Transverse colon (tissue), 4 donors: ENCODE data around the gene NUP62. TPM values are rescaled to one million over a fixed set of nuclear protein-coding genes. Genes with fewer than 3 reads are reported as not detected.

Experiments
- DNase-seq: peaks from one replicate; pipeline ENCODE4 v3.0.0-alpha.2; 2019
- H3K27ac ChIP-seq, 4 donors: fragments of 200-600 bp; sonication (generic); 2 replicates each; pipeline ENCODE4 v1.5.1; 2016 to 2018; ENCODE audit warnings: inconsistent platforms in 4 of 4
- H3K27me3 ChIP-seq: fragments of 200-600 bp; sonication (generic); 2 replicates; pipeline ENCODE4 v1.5.1; 2017; ENCODE audit warnings: inconsistent platforms
- H3K36me3 ChIP-seq, 4 donors: fragments of 200-600 bp; sonication (generic); 2 replicates each; pipeline ENCODE4 v1.5.1; 2017 to 2019; ENCODE audit warnings: inconsistent platforms in 4 of 4
- H3K4me1 ChIP-seq, 4 donors: fragments of 200-600 bp; sonication (generic); 2 replicates each; pipeline ENCODE4 v1.5.1; 2017 to 2020; ENCODE audit warnings: inconsistent platforms in 4 of 4
- H3K4me3 ChIP-seq, 4 donors: fragments of 200-600 bp; sonication (generic); 1 replicate in 1 of 4; 2 replicates in 3 of 4; pipeline versions ENCODE4 v1.5.1 to v1.6.1; 2017 to 2019; ENCODE audit warnings: inconsistent platforms in 4 of 4
- H3K9me3 ChIP-seq, 2 donors: fragments of 200-600 bp; sonication (generic); 2 replicates each; pipeline ENCODE4 v1.5.1; 2017 to 2019; ENCODE audit warnings: inconsistent platforms in 2 of 2
- CTCF ChIP-seq, 5 experiments: fragments of 200-600 bp in 3 of 5; fragments of 450-650 bp in 2 of 5; sonication (generic) in 3 of 5; IDR thresholded peaks; 1 replicate in 2 of 5; 2 replicates in 3 of 5; pipeline ENCODE4 v1.5.1; 2016 to 2017; ENCODE audit warnings: antibody characterized with exemption in 5 of 5, inconsistent platforms in 3 of 5, mild to moderate bottlenecking in 2 of 5, moderate library complexity in 1 of 5
- EP300 ChIP-seq: sonication (generic); formaldehyde crosslinking; IDR thresholded peaks from one replicate; pipeline ENCODE4 v1.6.1; 2017; ENCODE audit warnings: antibody characterized with exemption, low read depth
- POLR2A ChIP-seq: fragments of 450-650 bp; IDR thresholded peaks from one replicate; pipeline ENCODE4 v1.6.1; 2016; ENCODE audit warnings: antibody characterized with exemption, mild to moderate bottlenecking, moderate library complexity
- POLR2AphosphoS5 ChIP-seq, 3 donors: sonication (generic); formaldehyde crosslinking; IDR thresholded peaks; one replicate each; pipeline ENCODE4 v1.6.1; 2016; ENCODE audit warnings: antibody characterized with exemption in 3 of 3
- WGBS, 2 donors: methylation state at CpG; one replicate each; pipeline ENCODE4 v1.1.5; 2018; ENCODE audit warnings: low coverage in 1 of 2; 5-methylcytosine and 5-hydroxymethylcytosine counted together
- in situ Hi-C, 4 donors: fragments of 200-750 bp; cut with MboI; loops; one replicate each; pipeline versions ENCODE4 v1.15.0 to v1.15.1; 2017; ENCODE audit warnings: low sequenced_read_pairs in 3 of 4, low pct_ligation_motif_present in 1 of 4, low pct_unique_long_range_greater_than_20kb in 1 of 4
- intact Hi-C: fragments of 100-400 bp; cut with DNase I; formaldehyde crosslinking; loops from one replicate; pipeline ENCODE4 v1.15.1; 2023; ENCODE audit warnings: low total_unique reads
- total RNA-seq, 4 donors: library from RNA; depleted of rRNA; stranded (reverse); fragments of >200 nt; gene quantifications; one replicate each; pipeline ENCODE4 v1.1.0, GENCODE V29; 2016

The NUP62 gene
- total RNA-seq, 4 donors from 2014 or later: 30.3 to 136 (median 32.6) TPM

GRCh38 chr19:49936549-49936948, 7.2 kb upstream of the NUP62 start:
- peaks cover 2 to 8% (median 5%) of the 10 kb centered on the region in 4 donors for H3K4me1 ChIP-seq
- in situ Hi-C loops: loop anchor here in 3 of 4 donors (5.0 to 10.0 kb wide), 2 partner anchors 46 to 48 kb away; no protein-coding TSS in a partner anchor

GRCh38 chr19:49933643-49934042, 4.3 kb upstream of the NUP62 start:
- Histone ChIP-seq H3K4me3 (no peak overlapping the region), H3K4me1 (peaks cover 2 to 14% (median 8%) of the 10 kb centered on the region in 4 donors), H3K27ac (no peak overlapping the region), H3K36me3 (no peaks in the 10 kb centered on the region), H3K9me3 (no peaks in the 10 kb centered on the region), H3K27me3 (no peaks in the 10 kb centered on the region)
- intact Hi-C loops: loop anchor here (5.0 kb wide), 1 partner anchor 114 kb away; no protein-coding TSS in a partner anchor
- WGBS, 2 donors: 93 to 95% methylated on average over 6 to 8 of the region's 8 CpGs
- no peak for DNase-seq
- in situ Hi-C loops: loop anchor here in 2 of 4 donors (10.0 kb wide), 1 partner anchor 51 kb away; no protein-coding TSS in a partner anchor
- no peak for TF ChIP-seq EP300
- no peak for TF ChIP-seq POLR2AphosphoS5 (IDR thresholded peaks at IDR 0.05)
- no peak for TF ChIP-seq CTCF (IDR thresholded peaks at IDR 0.05)
- TF ChIP-seq POLR2A: no peak

More at GRCh38 chr19:49936549-49936948, 7.2 kb upstream of the NUP62 start:
- 62 to 81% methylated on average over 5 of the region's 5 CpGs for WGBS, 2 donors
- no peaks in the 10 kb centered on the region for H3K36me3 ChIP-seq
- DNase-seq: no peak
- TF ChIP-seq CTCF (IDR thresholded peaks at IDR 0.05) (no peak), POLR2A (no peak), EP300 (no peak), POLR2AphosphoS5 (IDR thresholded peaks at IDR 0.05) (no peak)
- H3K9me3 ChIP-seq: no peaks in the 10 kb centered on the region
- no peak overlapping the region for H3K4me3 ChIP-seq
- H3K27ac ChIP-seq: no peak overlapping the region
- intact Hi-C loops: loop anchor here (5.0 kb wide), 1 partner anchor 46 kb away; no protein-coding TSS in a partner anchor
- no peaks in the 10 kb centered on the region for H3K27me3 ChIP-seq

- in situ Hi-C loops (loop anchor here in 2 of 4 donors (10.0 kb wide), 1 partner anchor 52 kb away; no protein-coding TSS in a partner anchor), intact Hi-C loops (loop anchor here (5.0 kb wide), 1 partner anchor 115 kb away; no protein-coding TSS in a partner anchor)
- Histone ChIP-seq H3K4me3 (no peak overlapping the region), H3K27me3 (no peaks in the 10 kb centered on the region), H3K27ac (no peak overlapping the region), H3K4me1 (peaks cover 4 to 18% (median 10%) of the 10 kb centered on the region in 4 donors), H3K9me3 (no peaks in the 10 kb centered on the region), H3K36me3 (no peaks in the 10 kb centered on the region)
- WGBS, 2 donors: 95% methylated on average over 8 to 25 of the region's 25 CpGs
- DNase-seq: no peak
- TF ChIP-seq POLR2A: no peak
- no peak for TF ChIP-seq CTCF (IDR thresholded peaks at IDR 0.05)
- no peak for TF ChIP-seq POLR2AphosphoS5 (IDR thresholded peaks at IDR 0.05)
- no peak for TF ChIP-seq EP300
Measured at GRCh38 chr19:49932731-49933131, 3.4 kb upstream of the NUP62 start.

- TF ChIP-seq POLR2AphosphoS5 (IDR thresholded peaks at IDR 0.05) (no peak), EP300 (no peak), POLR2A (no peak), CTCF (IDR thresholded peaks at IDR 0.05) (no peak)
- no peaks in the 10 kb centered on the region for H3K36me3 ChIP-seq
- WGBS, 2 donors: 87 to 93% methylated on average over 3 to 5 of the region's 5 CpGs
- H3K4me1 ChIP-seq: peaks cover 6 to 21% (median 13%) of the 10 kb centered on the region in 4 donors
- in situ Hi-C loops (loop anchor here in 2 of 4 donors (10.0 kb wide), 1 partner anchor 53 kb away; no protein-coding TSS in a partner anchor), intact Hi-C loops (loop anchor here (5.0 kb wide), 1 partner anchor 115 kb away; no protein-coding TSS in a partner anchor)
- no peak overlapping the region for H3K27ac ChIP-seq
- no peak overlapping the region for H3K4me3 ChIP-seq
- no peaks in the 10 kb centered on the region for H3K9me3 ChIP-seq
- no peaks in the 10 kb centered on the region for H3K27me3 ChIP-seq
- DNase-seq: no peak
Measured at GRCh38 chr19:49932041-49932451, 2.7 kb upstream of the NUP62 start.
